ENCODE results near the gene PELI3. TPM values are rescaled to one million over a fixed set of nuclear protein-coding genes. Genes with fewer than 3 reads are reported as not detected.

PELI3 gene
- total RNA-seq, 2 experiments from 2014 or later, result 6.7 to 7.2 TPM

DNA sequence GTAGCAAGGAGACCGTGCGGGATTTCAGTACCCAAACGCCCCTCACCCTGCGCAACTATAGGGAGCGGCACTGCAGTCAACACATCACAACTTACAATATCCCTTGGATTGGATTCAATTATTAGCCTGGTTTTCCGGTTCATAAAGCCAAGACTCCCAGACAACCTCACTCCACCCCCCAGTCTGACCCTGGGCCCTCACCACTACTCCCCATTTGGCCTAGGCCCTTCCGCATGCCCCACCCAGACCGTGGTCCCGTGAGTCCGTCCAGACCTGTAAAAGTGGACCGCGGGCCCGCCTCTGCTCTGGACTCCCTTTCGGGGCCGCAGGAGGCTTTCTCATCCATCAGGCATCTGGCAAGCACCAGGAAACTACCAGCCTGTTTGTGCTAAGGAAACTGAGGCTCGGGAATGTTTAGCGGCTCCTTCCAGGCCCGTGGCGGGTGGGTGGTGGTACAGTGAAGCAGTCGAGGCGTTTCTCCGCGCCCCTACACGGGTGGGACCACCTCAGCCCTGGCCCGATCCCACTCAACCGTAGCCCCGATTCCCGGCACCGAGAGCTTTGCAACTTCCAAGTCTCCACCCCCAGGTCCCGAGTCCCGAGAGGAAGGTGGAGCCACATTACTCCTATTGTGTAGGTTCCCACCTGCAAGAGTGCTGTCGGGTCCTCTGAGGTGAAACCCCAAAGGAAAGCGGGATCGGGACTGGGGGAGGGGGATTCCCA, 12.8 kb downstream of the PELI3 start:
- CTCF ChIA-PET, result interaction anchor here (0.8 to 2.2 kb wide), 9 partner anchors 9 to 41 kb away, joined by 3 to 12 read pairs (median 4); partner anchors contain the start of genes MRPL11 and PELI3
- Mint-ChIP-seq H3K4me3 (peak overlapping the region; percentile 87), H3K27me3 (no peaks in the 10 kb centered on the region), H3K4me1 (peaks cover 24% of the 10 kb centered on the region), H3K9me3 (no peaks in the 10 kb centered on the region), H3K27ac (peak overlapping the region; percentile 95), H3K36me3 (ENCODE audit: low read depth) (peaks cover 3% of the 10 kb centered on the region)
- POLR2A ChIA-PET, result interaction anchor here (1.0 kb wide), 1 partner anchor 13 kb away, joined by 4 read pairs; the partner anchor contains the start of gene PELI3
- DNase-seq, result no peak

DNA sequence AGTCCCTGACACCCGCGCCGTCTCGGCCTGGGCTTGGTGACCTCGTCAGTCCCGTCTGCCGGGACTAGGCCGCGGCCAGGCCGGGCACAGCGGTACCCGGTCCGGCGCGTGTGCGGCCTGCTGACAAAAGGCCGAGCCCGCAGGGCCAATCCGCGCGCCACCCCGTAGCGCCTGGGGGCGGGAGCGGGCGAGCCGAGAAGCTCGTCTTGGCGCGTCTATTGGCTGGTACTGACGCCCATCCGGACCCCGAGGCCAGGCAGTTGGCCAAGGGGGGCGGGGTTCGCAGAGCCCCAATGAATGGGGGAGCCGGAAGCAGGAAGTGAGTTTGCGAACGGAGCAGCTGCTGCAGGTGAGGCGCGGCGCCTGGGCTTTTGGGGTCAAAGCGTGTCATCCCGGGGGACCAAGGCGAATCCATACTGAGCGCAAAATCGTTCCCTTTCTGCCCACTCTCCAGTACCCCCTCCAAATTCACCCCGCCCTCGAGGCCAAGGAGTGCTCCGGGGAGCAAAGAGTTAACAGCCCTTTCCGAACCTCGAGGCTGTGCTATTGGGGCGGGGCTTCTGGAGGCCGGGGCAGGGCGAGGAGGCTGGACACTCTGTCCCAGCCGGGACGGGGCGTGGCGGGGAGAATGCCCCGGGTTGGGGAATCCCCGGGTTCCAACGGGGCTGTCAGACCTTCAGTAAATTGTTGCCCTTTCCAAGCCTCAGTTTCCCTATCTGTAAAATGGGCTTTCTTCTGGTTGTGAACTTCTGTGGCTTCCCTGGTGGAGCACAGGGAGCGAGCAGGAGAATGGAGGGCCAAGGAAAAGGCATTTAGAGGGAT, 13.6 kb downstream of the PELI3 start, which contains the start of gene DPP3:
TSS of gene DPP3 (plus strand) at position 318 of the 822 bp plus-strand sequence. CDS start 1,767 bp downstream, outside the sequence.
- DNase-seq, result peak; percentile 97
- Mint-ChIP-seq H3K27ac (peak within 1 kb of the TSS; percentile 95), H3K9me3 (no peaks in the 10 kb centered on the region), H3K4me3 (peak within 1 kb of the TSS; percentile 87), H3K36me3 (ENCODE audit: low read depth) (peaks cover 4% of the 10 kb centered on the region), H3K4me1 (peaks cover 24% of the 10 kb centered on the region), H3K27me3 (no peaks in the 10 kb centered on the region)
- ChIA-PET CTCF (interaction anchor here (0.5 to 2.2 kb wide), 8 partner anchors 10 to 42 kb away, joined by 3 to 12 read pairs (median 4); partner anchors contain the start of genes MRPL11 and PELI3), POLR2A (interaction anchor here (0.6 to 1.0 kb wide), 2 partner anchors 14 to 721 kb away, joined by 3 to 4 read pairs; partner anchors contain the start of gene PELI3)

DNA sequence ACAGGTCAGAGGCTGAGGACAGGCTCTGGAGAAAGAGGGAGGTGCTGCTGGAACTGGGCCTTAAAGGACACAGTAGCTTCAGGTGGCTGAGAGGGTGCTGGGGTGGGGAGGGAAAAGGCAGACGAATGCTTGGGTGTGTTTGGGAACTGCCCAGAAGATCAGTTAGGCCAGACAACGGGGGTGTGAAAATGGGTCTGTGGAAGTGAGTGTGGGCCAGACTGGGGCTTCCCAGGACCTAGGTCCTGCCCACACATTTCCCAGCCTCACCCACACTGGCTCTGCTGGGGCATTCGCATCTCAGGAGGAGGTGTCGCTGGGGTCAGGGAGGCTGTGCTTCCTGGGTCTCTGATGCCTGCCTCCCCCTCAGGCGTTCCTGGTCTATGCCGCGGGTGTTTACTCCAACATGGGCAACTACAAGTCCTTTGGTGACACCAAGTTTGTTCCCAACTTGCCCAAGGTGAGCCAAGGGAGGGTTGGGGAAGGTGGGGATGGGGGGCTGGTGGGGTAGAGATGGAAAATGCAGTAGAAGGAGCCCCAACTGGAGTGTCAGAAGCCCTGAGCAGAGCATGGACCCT, 18.2 kb downstream of the PELI3 start:
- H3K4me3 Mint-ChIP-seq, result no peak overlapping the region
- peaks cover 15% of the 10 kb centered on the region for H3K4me1 Mint-ChIP-seq
- H3K9me3 Mint-ChIP-seq, result no peaks in the 10 kb centered on the region
- POLR2A ChIA-PET, result no interaction called here
- CTCF ChIA-PET, result interaction anchor here (1.3 kb wide), 1 partner anchor 17 kb away, joined by 3 read pairs; no protein-coding TSS in a partner anchor
- H3K36me3 Mint-ChIP-seq (ENCODE audit: low read depth), result peaks cover 13% of the 10 kb centered on the region
- DNase-seq, result no peak
- peak overlapping the region; percentile 50 for H3K27ac Mint-ChIP-seq
- no peaks in the 10 kb centered on the region for H3K27me3 Mint-ChIP-seq

DNA sequence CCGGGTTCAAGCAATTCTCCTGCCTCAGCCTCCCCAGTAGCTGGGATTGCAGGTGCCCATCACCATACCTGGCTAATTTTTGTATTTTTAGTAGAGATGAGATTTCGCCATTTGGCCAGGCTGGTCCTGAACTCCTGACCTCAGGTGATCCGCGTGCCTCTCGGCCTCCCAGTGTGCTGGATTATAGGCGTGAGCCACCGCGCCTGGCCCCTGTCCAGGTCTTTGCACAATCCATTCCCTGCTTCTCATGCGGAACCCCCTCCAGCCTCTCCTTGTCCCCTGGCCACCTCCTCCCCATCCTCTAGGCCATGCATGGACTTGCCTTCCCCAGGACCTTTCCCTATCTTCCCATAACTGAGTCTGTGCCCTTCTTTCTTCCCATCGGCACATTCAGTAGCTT, 22.3 kb downstream of the PELI3 start:
- DNase-seq, result no peak
- CTCF ChIA-PET, result interaction anchor here (0.6 to 1.4 kb wide), 2 partner anchors 50 to 691 kb away, joined by 3 read pairs; partner anchors contain the start of gene MRPL11
- H3K4me3 Mint-ChIP-seq, result no peak overlapping the region
- H3K9me3 Mint-ChIP-seq, result no peaks in the 10 kb centered on the region
- H3K27me3 Mint-ChIP-seq, result no peaks in the 10 kb centered on the region
- H3K4me1 Mint-ChIP-seq, result peaks cover 2% of the 10 kb centered on the region
- H3K36me3 Mint-ChIP-seq (ENCODE audit: low read depth), result peaks cover 16% of the 10 kb centered on the region
- POLR2A ChIA-PET, result interaction anchor here (0.5 kb wide), 1 partner anchor 701 kb away, joined by 3 read pairs; no protein-coding TSS in a partner anchor
- no peak overlapping the region for H3K27ac Mint-ChIP-seq

DNA sequence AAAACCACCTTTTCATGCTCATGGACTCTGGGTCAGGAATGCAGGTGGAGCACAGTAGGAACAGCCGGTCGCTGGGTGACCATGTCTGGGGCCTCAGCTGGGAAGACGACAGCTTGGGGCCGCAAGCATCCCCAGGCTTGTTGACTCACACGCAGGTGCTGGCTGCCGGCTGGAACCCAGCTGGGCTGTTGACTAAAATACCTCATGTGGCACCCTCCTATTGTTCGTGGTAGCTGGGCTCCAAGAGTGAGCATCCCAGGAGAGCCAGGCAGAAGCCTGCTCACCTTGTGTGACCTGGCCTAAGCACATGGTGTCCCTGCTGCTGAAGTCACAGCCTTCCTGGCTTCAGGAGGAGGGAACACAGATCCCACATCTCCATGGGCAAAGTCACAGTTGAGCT, 22.9 kb downstream of the PELI3 start:
- POLR2A ChIA-PET, result no interaction called here
- H3K36me3 Mint-ChIP-seq (ENCODE audit: low read depth), result peaks cover 16% of the 10 kb centered on the region
- DNase-seq, result no peak
- H3K4me3 Mint-ChIP-seq, result no peak overlapping the region
- H3K4me1 Mint-ChIP-seq, result peaks cover 2% of the 10 kb centered on the region
- CTCF ChIA-PET, result interaction anchor here (0.6 to 1.4 kb wide), 3 partner anchors 11 to 691 kb away, joined by 3 read pairs; partner anchors contain the start of gene MRPL11
- H3K27ac Mint-ChIP-seq, result no peak overlapping the region
- no peaks in the 10 kb centered on the region for H3K27me3 Mint-ChIP-seq
- no peaks in the 10 kb centered on the region for H3K9me3 Mint-ChIP-seq

DNA sequence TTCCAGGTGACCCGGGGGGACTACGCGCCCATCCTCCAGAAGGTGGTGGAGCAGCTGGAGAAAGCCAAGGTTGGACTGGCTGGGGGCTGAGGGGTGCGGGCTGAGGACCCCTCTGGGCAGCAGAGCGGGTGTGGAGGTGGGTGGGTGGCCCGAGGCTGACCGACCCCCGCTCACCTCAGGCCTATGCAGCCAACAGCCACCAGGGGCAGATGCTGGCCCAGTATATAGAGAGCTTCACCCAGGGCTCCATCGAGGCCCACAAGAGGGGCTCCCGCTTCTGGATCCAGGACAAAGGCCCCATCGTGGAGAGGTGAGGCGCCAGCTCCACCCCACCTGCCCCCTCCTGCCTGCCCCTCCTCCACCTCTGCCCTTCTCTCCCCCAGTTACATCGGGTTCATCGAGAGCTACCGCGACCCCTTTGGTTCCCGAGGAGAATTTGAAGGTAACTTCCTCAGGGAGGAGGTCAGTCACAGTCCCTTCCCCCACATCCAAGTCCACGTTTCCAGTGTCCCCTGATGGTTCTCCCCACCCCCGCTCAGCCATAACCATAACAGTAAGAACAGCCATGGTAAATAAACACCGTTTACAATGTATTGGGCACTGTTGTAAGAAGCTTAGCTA, 24.7 kb downstream of the PELI3 start:
- H3K27me3 Mint-ChIP-seq, result no peaks in the 10 kb centered on the region
- ChIA-PET CTCF (interaction anchor here (0.5 to 1.9 kb wide), 7 partner anchors 11 to 261 kb away, joined by 3 to 5 read pairs (median 3); partner anchors contain the start of genes DPP3, MRPL11 and RBM4B), POLR2A (no interaction called here)
- H3K4me3 Mint-ChIP-seq, result no peak overlapping the region
- no peak for DNase-seq
- no peak overlapping the region for H3K27ac Mint-ChIP-seq
- peaks cover 13% of the 10 kb centered on the region for H3K36me3 Mint-ChIP-seq (ENCODE audit: low read depth)
- peaks cover 2% of the 10 kb centered on the region for H3K4me1 Mint-ChIP-seq
- no peaks in the 10 kb centered on the region for H3K9me3 Mint-ChIP-seq

DNA sequence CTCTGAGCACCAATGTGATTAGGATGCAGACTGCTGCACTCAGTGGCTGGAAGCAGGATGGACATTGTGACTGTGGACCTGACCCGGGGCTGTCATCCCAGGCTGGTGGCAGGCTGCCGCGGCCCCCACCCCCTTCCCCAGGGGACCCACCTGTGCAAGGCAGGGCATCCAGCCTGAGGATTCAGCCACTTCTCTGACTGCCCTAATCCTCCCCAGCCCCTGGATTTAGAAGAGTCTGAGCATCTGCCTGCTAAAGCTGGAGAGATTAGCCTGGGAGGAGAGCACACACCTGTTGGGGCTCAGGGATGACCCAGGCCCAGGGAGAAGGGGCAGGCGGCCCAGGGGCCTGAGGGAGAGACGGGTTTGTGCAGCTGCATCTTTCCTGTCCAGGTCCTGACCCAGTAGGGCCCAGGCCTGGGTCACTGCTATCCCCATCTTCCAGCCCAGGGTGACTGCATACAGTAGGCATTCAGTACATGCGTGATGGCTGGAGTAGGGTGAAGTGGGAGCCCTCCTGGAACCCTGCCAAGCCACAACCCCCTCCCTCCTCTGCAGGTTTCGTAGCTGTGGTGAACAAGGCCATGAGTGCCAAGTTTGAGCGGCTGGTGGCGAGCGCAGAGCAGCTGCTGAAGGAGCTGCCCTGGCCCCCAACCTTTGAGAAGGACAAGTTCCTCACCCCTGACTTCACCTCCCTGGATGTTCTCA, 25.6 kb downstream of the PELI3 start:
- ChIA-PET CTCF (interaction anchor here (1.1 to 1.9 kb wide), 4 partner anchors 13 to 185 kb away, joined by 3 to 5 read pairs (median 3); partner anchors contain the start of genes MRPL11 and RBM4B), POLR2A (no interaction called here)
- no peak for DNase-seq
- H3K36me3 Mint-ChIP-seq (ENCODE audit: low read depth), result peaks cover 16% of the 10 kb centered on the region
- H3K4me3 Mint-ChIP-seq, result no peak overlapping the region
- no peaks in the 10 kb centered on the region for H3K27me3 Mint-ChIP-seq
- H3K4me1 Mint-ChIP-seq, result peaks cover 2% of the 10 kb centered on the region
- no peak overlapping the region for H3K27ac Mint-ChIP-seq
- H3K9me3 Mint-ChIP-seq, result no peaks in the 10 kb centered on the region

DNA sequence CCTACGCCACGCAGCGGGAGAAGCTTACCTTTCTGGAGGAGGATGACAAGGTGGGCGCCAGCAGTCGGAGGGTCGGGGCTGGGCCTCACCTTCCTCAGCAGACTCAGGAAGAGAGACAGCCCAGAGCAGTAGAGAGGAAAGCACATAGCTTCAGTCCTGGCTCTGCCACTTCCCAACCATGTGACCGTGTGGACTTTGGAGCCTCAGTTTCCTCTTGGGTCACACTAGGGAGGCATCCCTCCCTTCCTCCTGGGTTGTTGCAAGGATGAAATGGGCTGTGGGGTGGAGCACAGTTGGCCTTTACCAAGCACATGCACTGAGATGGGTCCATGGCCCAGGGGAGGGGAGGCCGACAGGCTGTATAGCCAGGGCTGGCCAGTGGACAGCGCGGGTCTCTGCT, 26.4 kb downstream of the PELI3 start:
- CTCF ChIA-PET, result no interaction called here
- no peaks in the 10 kb centered on the region for H3K27me3 Mint-ChIP-seq
- POLR2A ChIA-PET, result no interaction called here

DNA sequence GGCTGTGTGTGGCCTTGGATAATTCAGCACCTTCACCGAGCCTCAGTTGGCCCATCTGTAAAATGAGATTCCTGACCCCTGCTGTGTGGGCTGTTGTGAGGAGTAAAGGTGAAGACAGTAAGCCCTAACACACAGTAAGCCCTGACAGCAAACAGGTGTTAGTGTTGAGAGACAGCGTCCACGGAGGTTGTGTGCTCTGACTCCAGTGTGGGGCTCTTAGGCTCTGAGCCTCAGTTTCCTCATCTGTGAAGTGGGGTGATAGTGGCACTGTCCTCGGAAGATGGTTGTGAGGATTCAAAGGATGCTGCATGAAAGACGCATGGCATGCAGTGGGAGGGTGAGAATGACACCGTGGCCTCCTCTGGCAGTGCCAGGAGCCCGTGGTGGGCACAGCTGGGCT, 27.8 kb downstream of the PELI3 start:
- ChIA-PET CTCF (no interaction called here), POLR2A (no interaction called here)
- DNase-seq, result no peak

More for the DNA sequence above, 26.4 kb downstream of the PELI3 start:
- peaks cover 16% of the 10 kb centered on the region for H3K36me3 Mint-ChIP-seq (ENCODE audit: low read depth)
- no peak overlapping the region for H3K27ac Mint-ChIP-seq
- peaks cover 2% of the 10 kb centered on the region for H3K4me1 Mint-ChIP-seq
- no peak overlapping the region for H3K4me3 Mint-ChIP-seq
- DNase-seq, result no peak
- H3K9me3 Mint-ChIP-seq, result no peaks in the 10 kb centered on the region

DNA sequence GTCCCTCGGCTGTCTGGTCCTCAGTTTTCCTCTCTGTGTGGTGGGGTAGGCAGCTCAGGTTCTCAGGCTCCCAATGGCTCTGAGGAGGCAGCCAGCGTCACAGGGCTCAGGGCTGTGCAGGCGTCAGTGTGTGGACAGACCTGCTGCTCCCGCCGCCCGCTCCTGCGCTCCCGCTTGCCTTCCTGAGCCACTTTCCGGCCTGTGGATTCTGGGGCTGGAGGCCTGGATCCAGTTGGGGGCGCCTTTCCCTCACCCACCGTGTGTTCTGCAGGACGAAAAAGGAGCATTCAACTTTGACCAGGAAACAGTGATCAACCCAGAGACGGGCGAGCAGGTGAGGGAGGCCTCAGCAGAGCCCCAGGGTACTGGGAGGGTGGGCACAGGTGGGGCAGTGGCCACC, 28.2 kb downstream of the PELI3 start:
- no peak overlapping the region for H3K4me3 Mint-ChIP-seq
- H3K4me1 Mint-ChIP-seq, result peaks cover 2% of the 10 kb centered on the region
- ChIA-PET POLR2A (no interaction called here), CTCF (no interaction called here)
- H3K36me3 Mint-ChIP-seq (ENCODE audit: low read depth), result peaks cover 23% of the 10 kb centered on the region
- no peaks in the 10 kb centered on the region for H3K27me3 Mint-ChIP-seq
- no peaks in the 10 kb centered on the region for H3K9me3 Mint-ChIP-seq
- DNase-seq, result no peak
- H3K27ac Mint-ChIP-seq, result no peak overlapping the region

More for the DNA sequence above, 27.8 kb downstream of the PELI3 start:
- H3K27ac Mint-ChIP-seq, result no peak overlapping the region
- peaks cover 2% of the 10 kb centered on the region for H3K4me1 Mint-ChIP-seq
- no peaks in the 10 kb centered on the region for H3K9me3 Mint-ChIP-seq
- H3K4me3 Mint-ChIP-seq, result no peak overlapping the region
- H3K27me3 Mint-ChIP-seq, result no peaks in the 10 kb centered on the region
- H3K36me3 Mint-ChIP-seq (ENCODE audit: low read depth), result peaks cover 22% of the 10 kb centered on the region

DNA sequence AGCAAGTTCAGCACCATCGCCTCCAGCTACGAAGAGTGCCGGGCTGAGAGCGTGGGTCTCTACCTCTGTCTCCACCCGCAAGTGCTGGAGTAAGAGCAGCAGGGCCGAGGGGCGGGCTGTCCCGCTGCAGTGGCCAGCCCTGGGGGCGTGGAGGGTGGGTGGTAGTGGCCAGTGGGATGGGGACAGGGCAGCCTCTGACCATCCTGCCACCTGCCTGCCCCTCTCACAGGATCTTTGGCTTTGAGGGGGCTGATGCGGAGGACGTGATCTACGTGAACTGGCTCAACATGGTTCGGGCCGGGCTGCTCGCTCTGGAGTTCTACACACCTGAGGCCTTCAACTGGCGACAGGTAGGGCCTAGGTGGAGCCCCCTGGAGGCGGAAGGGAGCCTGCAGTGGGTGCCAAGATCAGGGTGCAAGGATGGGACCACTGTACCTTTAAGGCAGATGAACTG, 28.7 kb downstream of the PELI3 start:
- ChIA-PET POLR2A (no interaction called here), CTCF (no interaction called here)
- no peak overlapping the region for H3K27ac Mint-ChIP-seq
- no peak overlapping the region for H3K4me3 Mint-ChIP-seq
- H3K27me3 Mint-ChIP-seq, result no peaks in the 10 kb centered on the region
- H3K9me3 Mint-ChIP-seq, result no peaks in the 10 kb centered on the region
- DNase-seq, result no peak
- peaks cover 2% of the 10 kb centered on the region for H3K4me1 Mint-ChIP-seq
- peaks cover 23% of the 10 kb centered on the region for H3K36me3 Mint-ChIP-seq (ENCODE audit: low read depth)

Data from activated CD4-positive, alpha-beta T cell treated with anti-CD3 and anti-CD28 coated beads, Interleukin-2, amount 10 ng/mL, durations not matched to agents 7 days and 5 days (primary cell).